ENCODE results near the gene TNF.
A peak's percentile ranks its signal among the peaks of the same experiment; 100 is the strongest.

TNF gene

DNA sequence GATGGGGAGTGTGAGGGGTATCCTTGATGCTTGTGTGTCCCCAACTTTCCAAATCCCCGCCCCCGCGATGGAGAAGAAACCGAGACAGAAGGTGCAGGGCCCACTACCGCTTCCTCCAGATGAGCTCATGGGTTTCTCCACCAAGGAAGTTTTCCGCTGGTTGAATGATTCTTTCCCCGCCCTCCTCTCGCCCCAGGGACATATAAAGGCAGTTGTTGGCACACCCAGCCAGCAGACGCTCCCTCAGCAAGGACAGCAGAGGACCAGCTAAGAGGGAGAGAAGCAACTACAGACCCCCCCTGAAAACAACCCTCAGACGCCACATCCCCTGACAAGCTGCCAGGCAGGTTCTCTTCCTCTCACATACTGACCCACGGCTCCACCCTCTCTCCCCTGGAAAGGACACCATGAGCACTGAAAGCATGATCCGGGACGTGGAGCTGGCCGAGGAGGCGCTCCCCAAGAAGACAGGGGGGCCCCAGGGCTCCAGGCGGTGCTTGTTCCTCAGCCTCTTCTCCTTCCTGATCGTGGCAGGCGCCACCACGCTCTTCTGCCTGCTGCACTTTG lies at the start of gene TNF:
Gene TNF, plus strand, starts transcription at position 231 of the 567 bp plus-strand sequence. Its CDS starts 177 bp downstream, at position 408.
- no peak for DNase-seq

DNA sequence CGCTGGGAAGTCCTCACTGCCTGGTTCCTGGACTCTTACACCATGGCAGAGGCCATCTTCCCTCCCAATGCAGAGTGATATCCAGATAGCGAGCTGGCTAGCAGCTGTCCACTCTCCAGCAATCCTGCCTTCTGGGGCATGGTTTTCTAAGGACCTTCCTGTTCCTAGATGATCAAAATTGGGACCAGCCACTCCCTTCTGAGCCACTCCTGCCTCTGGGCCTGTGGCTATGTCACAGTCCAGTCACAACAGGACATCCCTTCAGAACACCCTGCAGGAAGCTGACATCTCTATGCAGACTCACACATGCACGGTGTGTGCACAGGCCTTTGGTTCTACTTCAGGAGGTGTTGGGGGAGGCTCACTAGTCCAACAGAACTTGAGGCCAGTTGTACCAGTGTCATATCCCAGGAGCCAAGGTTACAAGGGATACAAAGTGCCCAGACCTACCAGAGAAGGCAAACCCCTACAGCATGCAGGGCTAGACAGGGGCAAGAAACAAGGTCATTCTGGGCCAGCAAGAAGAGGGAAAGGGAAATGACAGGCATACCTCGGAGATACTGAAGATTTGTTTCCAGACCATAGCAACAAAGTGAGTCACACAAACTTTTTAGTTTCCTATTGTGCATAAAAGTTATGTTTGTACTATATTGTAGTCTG lies 49.3 kb upstream of the TNF start:
- no peak for DNase-seq

DNA sequence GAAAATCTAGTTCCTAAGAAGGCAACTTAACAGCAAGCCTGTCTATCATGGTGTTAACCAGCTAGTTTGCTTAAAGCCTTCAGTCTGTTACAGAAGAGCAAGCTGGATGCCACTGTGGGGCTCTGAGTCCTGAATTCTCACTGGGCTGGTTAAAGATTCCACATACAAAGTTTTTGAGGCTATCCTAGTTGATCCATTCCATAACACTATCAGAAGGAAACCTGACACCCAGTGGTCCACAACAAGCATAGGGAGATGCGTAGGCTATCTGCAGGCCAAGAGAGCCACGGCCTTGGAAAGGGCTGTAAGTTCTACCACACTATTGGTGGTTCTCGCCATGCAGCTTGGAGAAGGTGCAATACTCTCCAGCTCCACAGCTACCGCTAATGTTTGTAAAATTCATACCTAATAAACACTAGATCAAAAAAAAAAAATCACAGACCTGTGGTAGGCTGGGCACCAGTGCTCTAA lies 47.0 kb upstream of the TNF start:
- no peak for DNase-seq

DNA sequence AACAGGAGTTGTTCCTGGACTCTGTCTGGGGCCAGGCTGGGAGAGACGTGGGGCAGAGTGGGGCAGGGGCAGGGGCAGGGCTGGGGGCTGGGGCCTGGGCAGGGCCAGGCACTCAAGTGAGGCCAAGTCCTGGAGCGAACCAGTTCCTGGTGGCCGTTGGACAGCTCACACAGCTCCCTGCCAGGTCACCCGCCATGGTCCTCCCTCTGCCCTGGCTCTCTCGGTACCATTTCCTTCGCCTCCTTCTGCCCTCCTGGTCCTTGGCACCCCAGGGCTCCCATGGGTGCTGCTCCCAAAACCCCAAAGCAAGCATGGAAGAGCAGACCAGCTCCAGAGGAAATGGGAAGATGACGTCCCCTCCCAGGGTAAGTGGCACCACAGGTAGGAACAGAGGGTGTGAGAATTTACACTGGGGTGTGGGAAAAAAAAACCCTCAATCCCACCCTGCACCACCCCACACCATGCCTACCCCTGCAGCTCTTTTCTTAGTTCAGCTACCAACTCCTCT lies 46.5 kb upstream of the TNF start, which contains the start of gene MCCD1:
Gene MCCD1, plus strand, starts transcription at position 142 of the 508 bp plus-strand sequence. Its CDS starts 53 bp downstream, at position 195.
- no peak for DNase-seq

DNA sequence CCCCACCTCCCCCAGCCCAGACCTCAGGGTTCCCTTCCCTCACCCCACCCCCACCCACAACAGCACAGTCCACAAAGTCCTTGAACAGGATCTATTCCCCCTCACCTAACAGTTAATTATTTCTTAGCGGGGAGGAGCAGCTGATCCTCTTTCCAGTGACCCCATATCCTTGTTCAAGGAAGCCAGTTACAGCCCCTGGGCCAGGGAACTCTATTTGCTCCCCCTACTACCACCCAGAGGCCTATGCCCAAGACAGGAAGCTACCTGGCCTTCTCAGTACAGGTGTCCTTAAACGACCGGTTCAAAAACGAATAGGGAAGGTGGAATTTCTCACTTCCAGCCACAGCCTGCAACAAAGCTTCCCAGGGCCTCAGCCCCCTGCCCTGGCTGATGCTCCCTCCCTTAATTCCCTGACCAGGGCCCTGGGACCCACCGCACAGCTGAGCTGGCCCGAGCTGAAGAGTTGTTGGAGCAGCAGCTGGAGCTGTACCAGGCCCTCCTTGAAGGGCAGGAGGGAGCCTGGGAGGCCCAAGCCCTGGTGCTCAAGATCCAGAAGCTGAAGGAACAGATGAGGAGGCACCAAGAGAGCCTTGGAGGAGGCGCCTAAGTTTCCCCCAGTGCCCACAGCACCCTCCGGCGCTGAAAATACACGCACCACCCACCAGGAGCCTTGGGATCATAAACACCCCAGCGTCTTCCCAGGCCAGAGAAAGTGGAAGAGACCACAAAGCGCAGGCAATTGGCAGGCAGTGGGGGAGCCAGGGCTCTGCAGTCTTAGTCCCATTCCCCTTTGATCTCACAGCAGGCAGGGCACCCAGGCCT lies 45.8 kb upstream of the TNF start:
- no peak for DNase-seq

DNA sequence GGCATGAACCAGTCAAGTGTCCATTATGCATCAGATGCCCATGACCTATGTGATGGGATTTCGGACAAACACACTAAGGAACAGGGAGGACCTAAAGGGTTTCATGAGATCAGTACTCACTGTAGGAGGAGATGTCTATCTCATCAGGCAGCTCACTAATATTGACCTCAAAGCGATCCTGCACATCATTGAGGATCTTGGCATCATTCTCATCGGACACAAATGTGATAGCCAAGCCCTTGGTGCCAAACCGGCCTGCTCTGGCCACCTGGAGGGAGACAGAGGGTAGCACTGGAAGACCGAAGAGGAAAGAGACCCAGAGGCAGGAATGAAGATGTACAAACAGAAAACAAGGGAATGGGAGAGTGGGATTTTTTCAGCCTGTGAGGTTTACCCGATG lies 44.7 kb upstream of the TNF start:
- DNase-seq, result no peak

DNA sequence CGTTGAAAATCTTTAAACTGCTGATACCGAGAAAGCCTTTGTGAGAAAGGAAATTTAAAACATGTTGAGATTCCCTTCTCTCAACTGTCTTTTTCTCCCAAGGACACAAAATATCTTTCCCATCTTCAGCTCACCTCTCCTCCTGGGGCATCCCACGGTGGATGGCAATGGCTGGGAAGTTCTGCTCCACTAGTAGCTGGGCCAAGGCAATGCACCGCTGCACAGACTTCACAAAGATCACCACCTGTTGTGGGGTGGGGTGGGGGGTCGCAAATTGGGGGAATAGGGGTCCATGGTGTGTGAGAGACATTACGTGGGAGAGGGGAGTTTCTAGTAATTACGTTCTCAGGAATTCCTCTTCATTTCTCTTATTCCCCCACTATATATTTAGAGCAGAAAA lies 44.2 kb upstream of the TNF start:
- no peak for DNase-seq

DNA sequence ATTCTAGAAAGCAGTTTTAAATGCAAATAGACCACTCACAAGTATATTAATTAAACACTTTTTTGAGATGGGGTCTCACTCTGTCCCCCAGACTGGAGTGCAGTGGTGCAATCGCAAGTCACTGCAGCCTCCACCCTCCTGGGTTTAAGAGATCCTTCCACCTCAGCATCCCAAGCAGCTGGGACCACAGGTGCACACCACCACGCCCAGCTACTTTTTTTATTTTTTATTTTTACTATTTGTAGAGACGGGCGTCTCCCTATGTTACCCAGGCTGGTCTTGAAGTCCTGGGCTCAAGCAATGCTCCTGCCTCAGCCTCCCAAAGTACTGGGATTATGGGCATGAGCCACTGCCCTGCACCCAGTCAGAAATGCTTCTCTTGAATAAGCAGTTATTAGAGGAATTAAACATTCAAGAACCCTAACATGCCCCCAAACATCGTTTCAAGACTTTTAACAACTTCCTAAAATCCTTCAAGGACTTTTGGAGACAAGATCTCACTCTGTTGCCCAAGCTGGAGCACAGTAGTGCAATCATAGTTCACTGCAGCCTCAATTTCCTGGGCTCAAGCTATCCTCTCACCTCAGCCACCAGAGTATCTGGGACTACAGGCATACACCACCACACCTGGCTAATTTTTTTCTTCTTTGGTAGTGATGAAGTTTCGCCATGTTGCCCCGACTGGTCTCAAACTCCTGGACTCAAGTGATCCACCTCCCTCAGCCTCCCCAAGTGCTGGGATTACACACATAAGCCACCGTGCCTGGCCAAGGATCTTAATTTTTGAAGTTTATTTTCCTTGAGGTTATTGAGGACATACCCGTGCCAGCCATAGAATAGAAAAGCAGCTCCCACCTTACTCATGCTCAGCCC lies 43.4 kb upstream of the TNF start:
- no peak for DNase-seq

DNA sequence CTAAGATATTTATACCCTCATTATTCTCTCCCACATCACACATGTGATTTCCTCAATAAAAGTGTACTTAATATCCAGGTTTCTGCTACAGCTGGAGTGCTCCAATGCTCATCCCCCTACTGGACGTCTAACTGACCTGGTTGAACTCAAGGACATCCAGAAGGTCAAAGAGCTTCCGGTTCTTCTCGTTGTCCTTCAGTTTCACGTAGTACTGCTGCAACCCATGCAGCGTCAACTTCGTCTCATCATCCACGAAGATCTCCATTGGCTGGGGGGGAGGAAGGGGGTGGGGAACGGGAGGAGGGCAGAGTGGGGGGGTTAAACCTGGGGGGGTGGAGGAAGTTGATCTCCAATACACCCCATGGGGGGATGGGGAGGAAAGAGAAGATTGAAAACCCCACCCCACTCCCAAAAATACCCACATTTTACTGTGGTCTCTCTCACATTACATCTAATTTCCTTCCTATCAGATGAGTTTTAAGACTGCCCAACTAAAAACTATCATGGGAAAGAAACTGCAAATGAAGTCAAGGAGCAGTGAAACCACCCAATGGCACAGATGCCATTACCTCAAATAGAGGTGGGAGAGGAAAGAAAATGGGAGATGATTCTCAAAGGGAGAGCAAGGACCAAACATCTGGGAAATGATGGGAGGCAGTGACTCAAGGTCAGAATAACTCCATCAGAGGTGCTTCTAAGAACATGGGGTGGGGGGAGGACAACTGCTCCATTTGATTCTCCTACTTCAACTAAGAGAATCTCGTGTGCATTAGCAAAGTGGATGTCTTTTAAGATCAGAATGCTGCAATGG lies 42.5 kb upstream of the TNF start:
- DNase-seq, result no peak

DNA sequence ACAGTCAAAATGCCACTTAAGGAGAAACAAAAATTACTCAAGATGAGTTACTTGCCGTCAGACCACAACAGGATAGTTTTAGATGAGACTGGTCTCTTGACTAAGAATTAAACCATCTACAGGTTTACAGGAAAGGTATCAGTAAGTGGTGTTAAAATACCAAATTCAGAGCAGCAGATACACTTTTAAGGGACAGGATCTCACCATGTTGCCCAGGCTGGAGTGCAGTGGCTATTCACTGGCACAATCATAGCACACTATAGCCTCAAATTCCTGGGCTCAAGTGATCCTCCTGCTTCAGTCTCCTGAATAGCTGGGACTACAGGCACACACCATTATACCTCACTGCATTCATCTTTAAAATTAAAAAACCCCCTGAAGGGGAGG lies 41.9 kb upstream of the TNF start:
- no peak for DNase-seq

DNA sequence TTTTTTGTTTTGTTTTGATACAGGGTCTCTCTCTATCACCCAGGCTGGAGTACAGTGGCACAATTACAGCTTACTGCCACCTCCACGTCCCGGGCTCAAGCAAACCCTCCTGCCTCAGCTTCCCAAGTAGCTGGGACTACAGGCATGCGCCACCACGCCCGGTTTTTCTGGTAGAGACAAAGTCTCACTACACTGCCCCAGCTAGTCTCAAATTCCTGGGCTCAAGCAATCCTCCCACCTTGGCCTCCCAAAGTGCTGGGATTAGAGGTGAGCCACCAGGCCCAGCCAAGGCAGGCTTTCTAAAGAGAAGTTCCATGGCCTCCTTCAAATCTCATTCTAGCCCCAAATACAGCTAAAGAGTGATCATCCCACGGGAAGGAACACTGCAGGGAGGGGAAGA lies 41.4 kb upstream of the TNF start:
- DNase-seq, result no peak

DNA sequence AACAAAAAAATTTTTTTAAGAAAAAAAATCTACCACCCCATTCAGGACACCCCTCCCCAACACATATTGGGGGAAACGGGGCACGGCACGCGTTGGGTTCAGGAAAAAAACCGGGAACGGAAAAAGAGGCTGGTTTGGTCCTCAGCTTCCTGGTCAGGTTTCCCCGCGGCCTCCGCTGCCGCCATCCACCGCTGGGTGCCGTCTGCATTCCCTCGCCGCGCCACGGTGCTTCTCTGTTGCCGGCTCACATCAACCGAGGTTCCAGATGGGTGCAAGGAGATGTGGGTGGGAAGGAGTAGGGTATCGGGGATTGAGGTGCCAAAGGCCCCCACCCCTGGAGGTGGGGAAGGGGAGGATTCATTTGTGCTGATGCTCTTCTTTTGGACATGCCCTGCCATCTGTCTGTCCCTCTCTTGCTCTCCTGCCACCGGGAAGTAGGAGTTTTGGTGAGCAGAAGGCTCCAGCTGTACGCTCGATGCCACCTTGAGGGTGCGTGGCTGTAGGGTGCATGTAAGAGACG lies 40.8 kb upstream of the TNF start:
- DNase-seq, result no peak

DNA sequence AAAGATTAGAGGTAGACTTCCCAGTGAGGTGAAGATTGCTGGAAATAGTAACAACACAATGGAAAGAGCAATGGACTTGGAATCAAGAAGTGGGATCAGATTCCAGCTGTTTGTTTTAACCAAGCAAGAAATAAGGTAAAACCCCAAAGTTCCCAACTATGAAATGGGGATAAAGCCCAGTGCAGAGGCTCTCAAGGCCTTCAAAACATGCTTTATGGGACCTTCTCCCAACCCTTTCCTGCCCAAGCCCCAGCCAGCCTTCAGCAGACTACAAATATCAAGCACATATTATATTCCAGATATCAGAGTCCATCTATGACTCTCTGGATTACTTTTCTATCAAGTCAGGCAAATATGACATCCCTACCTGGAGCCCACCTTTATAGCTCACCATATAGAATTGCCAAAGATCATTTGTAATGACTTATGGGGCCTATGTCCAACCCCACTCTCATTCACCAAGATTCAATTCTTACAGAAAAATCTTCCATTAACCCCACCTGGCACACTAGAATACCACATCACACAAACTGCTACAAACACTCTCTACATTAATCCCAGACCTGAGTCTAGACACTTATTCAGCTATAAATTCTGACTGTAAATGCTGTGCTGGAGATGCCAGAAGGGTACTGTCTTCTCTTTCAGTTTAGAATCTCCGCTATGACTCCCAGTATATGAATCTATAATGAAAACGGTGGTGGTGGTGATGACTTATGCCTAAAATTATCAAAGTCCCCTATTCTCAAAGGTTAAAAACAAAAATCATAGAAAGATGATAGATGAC lies 39.6 kb upstream of the TNF start:
- no peak for DNase-seq

DNA sequence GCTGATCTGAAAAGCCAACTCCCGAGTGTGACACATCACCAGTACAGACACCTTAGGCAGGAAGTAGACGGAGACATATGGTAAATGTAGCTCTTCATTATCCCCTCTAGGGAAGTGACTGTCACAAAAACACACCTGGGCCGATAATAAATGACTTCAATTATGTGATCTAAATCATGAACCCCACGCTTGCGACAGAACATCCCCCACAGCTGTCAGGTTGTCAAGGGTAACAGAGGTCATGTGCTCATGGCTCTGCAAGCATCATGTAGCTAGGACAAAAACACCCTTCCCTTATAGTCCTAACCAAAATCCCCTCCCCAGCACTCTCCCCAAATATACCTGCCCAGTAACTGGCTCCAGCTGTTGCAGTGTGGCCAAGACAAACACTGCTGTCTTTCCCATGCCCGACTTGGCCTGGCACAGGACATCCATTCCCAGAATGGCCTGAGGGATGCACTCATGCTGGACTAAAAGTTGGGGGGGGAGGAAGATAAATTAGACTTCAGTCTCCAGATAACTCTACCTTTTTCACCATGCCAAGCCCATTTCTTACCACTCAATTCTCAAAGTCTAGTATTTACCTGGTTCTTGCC lies 36.5 kb upstream of the TNF start:
- no peak for DNase-seq

DNA sequence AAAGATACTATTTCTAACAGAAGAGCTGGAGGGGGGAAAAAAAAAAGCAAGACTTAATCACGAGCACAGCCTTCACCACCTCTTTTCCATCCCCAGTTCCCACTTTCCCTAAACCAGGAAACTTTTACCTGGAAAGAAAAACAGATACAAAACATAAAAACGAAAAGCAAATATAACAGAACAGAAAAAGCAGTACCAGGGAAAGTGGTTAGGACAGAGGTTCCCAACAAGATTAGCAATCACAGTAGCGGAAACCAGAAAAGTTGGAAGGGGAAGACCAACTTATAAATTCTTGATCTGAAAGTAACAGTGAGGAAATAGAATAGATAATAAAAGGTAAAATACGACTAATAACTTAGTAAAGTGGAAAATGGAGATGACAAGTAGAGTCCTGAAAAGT lies 34.7 kb upstream of the TNF start:
- no peak for DNase-seq

DNA sequence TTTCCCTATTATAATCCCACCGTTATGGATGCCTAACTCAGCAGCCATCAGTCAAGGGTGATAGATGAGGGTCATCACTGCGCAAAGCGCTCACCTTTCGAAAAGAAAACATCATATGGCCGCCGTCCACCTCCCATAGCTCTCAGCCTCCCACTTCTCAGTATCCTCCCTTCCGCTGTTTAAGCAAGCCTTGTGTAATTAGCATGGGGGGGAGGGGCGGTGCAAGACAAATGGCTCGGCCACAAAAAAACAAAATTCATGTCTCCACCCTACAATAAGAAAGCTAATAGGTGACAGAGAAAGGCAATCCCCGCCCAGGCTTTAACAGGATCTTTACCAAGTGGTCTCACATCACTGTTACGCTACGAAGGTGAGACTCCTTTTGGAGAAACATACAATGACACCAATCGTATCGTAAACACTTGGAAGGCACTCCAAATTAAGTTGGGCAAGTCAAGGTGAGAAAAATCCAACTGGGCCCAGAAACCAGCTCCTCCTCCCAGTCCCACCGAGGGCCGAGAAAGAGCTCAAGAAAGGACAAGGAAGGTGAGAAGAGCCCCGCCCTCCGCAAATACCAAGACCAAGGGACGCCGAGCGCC lies 34.2 kb upstream of the TNF start:
- DNase-seq, result no peak

DNA sequence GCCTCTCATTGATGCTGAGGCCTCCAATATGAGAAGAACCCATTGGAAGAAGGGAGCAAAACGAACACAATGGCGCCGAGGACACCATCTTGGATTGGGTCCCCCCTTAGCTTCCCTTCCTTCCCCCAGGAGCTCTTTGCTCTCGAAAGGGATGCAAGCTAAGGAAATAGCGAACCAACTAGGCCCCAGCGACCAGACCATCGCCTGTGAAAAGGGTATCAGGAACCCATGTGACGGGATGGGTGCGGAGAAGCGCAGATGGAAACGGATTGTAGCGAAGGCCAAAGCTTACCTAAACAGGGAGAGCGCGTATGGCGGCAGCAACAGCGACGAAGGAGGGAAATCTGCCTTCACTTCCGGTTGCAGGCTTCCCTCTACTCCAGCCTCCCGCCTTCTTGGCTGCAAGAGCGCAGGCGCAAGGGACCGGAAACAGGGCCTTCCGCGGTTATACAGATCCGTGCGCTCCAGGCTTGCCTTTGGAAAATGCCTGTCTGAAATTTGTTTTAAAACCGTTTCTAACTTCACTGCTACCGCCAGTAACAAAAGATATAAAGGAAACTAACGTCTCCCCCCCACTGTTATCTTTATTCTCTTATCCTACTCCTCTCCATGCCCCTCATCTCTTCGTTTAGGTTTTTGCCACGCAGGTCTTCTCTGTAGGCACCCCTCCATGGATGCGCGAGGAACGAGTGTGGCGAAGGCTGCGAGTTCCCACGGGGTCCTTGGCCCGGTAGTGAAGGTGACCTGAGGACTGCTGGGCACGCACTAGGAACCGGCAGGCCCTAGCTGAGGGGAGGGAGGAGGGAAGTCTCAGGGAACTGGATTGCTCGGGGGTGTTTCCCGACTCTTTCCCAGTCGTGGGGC lies 33.5 kb upstream of the TNF start, which contains the start of gene DDX39B:
Gene DDX39B, minus strand, starts transcription at position 346 of the 864 bp plus-strand sequence. CDS start 1,471 bp downstream, outside the sequence.
- DNase-seq, result peak; percentile 27 to 84

DNA sequence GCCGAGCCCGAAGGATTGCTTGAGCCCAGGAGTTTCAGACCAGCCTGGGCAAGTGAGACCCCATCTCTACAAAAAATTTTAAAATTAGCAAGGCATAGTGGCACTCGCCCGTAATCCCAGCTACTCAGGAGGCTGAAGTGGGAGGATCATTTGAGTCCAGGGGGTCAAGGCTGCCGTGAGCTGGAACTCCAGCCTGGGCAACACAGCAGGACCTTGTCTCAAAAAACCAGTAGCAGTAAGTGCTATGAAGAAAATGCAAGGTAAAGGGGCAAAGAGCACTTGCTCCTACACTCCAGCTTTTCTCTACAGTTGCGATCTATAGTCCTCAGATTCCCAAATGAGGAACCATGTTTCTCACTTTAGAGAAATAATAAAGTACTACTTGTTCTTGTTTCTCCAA lies 31.7 kb upstream of the TNF start:
- no peak for DNase-seq

DNA sequence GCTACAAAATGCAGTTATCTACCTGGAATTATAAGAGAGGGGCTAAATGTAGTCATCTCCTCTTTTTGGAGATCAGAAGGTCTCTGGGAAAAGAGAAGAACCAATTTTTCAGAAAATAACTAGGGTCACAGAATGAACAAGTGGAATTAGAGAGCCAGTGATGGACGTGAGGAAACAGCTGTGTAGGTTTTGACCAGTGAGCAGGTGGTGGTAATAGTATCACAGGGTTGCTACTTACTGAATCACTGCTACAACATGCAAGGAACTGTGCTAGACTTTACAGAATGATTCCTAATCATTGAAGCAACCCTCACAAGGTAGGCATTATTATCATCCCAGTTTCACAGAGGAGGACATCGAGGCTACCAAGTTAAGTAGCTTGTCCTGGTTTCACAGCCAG lies 30.7 kb upstream of the TNF start:
- DNase-seq, result no peak
